ENCODE measurements around the gene CHCHD3.

Gene CHCHD3

GRCh38 chr7:133030346-133030745 lies 51.5 kb downstream of the CHCHD3 start:
- no peak for DNase-seq
- Mint-ChIP-seq H3K27ac (no peak overlapping the region), H3K4me1 (no peaks in the 10 kb centered on the region), H3K27me3 (ENCODE audit: low read depth, poor library complexity) (no peaks in the 10 kb centered on the region), H3K4me3 (no peak overlapping the region), H3K36me3 (ENCODE audit: low read depth) (peaks cover 9% of the 10 kb centered on the region), H3K9me3 (peaks cover 4% of the 10 kb centered on the region)
- TF ChIP-seq CTCF (IDR thresholded peaks at IDR 0.05): no peak

DNA sequence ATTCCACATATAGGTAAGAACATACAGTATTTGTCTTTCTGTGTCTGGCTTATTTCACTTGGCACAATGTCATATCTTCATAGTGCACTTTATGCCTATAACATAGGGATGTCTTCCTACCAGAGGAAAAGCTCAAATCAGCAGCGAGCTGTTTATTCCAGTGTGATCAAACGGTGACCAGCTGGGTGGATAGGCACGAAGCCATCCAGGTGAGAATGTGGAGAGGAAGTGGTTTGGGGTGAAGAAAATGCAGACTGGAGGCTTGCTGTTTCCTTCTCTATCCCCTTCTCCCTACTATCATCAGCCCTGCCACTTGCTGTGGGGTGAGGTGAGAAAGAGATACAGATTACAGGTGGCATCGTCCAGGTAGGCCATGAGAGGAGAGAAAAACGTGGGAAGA lies 52.4 kb downstream of the CHCHD3 start:
- Mint-ChIP-seq H3K4me3 (no peak overlapping the region), H3K4me1 (no peaks in the 10 kb centered on the region), H3K9me3 (peaks cover 4% of the 10 kb centered on the region), H3K27ac (no peak overlapping the region), H3K36me3 (ENCODE audit: low read depth) (peaks cover 5% of the 10 kb centered on the region), H3K27me3 (ENCODE audit: low read depth, poor library complexity) (no peaks in the 10 kb centered on the region)
- no peak for DNase-seq
- no peak for TF ChIP-seq CTCF (IDR thresholded peaks at IDR 0.05)

GRCh38 chr7:133027397-133027796 lies 54.5 kb downstream of the CHCHD3 start:
- no peak for DNase-seq
- no peak for TF ChIP-seq CTCF (IDR thresholded peaks at IDR 0.05)
- no peaks in the 10 kb centered on the region for H3K4me1 Mint-ChIP-seq
- H3K4me3 Mint-ChIP-seq: no peak overlapping the region
- H3K9me3 Mint-ChIP-seq: peaks cover 4% of the 10 kb centered on the region
- no peak overlapping the region for H3K27ac Mint-ChIP-seq
- H3K27me3 Mint-ChIP-seq (ENCODE audit: low read depth, poor library complexity): no peaks in the 10 kb centered on the region
- H3K36me3 Mint-ChIP-seq (ENCODE audit: low read depth): peaks cover 9% of the 10 kb centered on the region

DNA sequence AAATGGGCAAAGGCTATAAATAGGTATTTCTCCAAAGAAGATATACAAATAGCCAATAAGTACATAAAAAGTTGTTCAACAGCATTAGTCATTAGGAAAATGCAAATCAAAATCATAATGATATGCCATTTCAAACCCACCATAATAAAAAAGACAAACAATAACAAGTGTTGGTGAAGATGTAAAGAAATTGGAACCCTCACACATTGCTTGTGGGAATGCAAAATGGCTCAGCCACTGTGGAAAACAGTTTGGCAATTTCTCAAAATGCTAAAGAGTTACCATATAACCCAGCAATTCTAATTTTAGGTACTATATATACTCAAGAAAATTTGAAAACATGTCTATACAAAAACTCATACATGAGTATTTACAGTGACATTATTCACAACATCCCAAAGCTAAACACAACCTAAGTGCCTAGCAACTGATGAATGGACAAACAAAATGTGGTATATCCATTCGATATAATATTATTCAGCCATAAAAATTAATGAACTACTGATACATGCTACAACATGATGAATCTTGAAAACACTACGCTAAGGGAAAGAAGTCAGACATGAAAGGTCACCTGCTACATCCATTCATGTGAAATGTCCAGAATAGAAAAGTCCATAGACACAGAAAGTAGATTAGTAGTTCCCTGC lies 55.6 kb downstream of the CHCHD3 start:
- TF ChIP-seq CTCF (IDR thresholded peaks at IDR 0.05): no peak
- Mint-ChIP-seq H3K4me1 (no peaks in the 10 kb centered on the region), H3K4me3 (no peak overlapping the region), H3K9me3 (peaks cover 4% of the 10 kb centered on the region), H3K27ac (no peak overlapping the region), H3K36me3 (ENCODE audit: low read depth) (peaks cover 15% of the 10 kb centered on the region), H3K27me3 (ENCODE audit: low read depth, poor library complexity) (no peaks in the 10 kb centered on the region)
- DNase-seq: no peak

GRCh38 chr7:133025056-133025455 lies 56.8 kb downstream of the CHCHD3 start:
- Mint-ChIP-seq H3K27ac (no peak overlapping the region), H3K27me3 (ENCODE audit: low read depth, poor library complexity) (no peaks in the 10 kb centered on the region), H3K9me3 (peaks cover 4% of the 10 kb centered on the region), H3K4me1 (no peaks in the 10 kb centered on the region), H3K4me3 (no peak overlapping the region), H3K36me3 (ENCODE audit: low read depth) (peaks cover 22% of the 10 kb centered on the region)
- TF ChIP-seq CTCF (IDR thresholded peaks at IDR 0.05): no peak
- no peak for DNase-seq

DNA sequence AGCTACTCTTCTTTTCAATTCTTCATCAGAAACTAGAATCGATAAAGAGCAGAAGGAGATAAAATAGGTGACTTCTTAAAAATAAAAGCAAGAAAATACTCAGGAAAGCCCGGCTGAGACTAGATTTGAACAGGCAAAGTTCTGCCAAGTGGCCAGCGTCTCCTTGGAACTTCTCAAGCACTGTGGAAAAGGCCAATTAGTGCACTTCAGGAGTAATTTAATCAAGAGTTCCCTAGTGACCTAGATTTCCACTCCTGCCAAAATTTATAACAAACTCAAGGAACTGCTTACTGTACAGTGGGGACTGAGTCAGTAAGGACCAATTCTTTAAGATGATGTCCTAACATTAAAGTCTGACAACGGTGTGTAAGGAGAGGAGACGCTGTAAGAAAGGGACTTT lies 57.3 kb downstream of the CHCHD3 start:
- Mint-ChIP-seq H3K4me3 (no peak overlapping the region), H3K36me3 (ENCODE audit: low read depth) (peaks cover 26% of the 10 kb centered on the region), H3K27ac (no peak overlapping the region), H3K27me3 (ENCODE audit: low read depth, poor library complexity) (no peaks in the 10 kb centered on the region), H3K4me1 (no peaks in the 10 kb centered on the region), H3K9me3 (peaks cover 4% of the 10 kb centered on the region)
- no peak for DNase-seq
- TF ChIP-seq CTCF (IDR thresholded peaks at IDR 0.05): no peak
